HEK293 (cell line): ENCODE data around the gene GPRIN2.

ENCODE experiments used
- CTCF ChIP-seq: fragments of 450-650 bp; formaldehyde crosslinking; IDR thresholded peaks from 2 replicates; pipeline ENCODE4 v1.5.1; 2016; ENCODE audit warnings: missing biosample characterization, missing genetic modification characterization
- HOXC10 ChIP-seq: sonication (generic); formaldehyde crosslinking; IDR thresholded peaks from 2 replicates; pipeline ENCODE4 v1.8.1; 2023; ENCODE audit warnings: mild to moderate bottlenecking, missing genetic modification reagents
- REST ChIP-seq: fragments of 450-650 bp; formaldehyde crosslinking; IDR thresholded peaks from 2 replicates; pipeline ENCODE4 v1.5.1; 2016; ENCODE audit warnings: missing biosample characterization, missing genetic modification characterization
- ZBTB20 ChIP-seq: fragments of 450-650 bp; formaldehyde crosslinking; IDR thresholded peaks from 2 replicates; pipeline ENCODE4 v1.5.1; 2016; ENCODE audit warnings: missing biosample characterization, missing genetic modification characterization
- ZBTB7A ChIP-seq: fragments of 450-650 bp; formaldehyde crosslinking; IDR thresholded peaks from 2 replicates; pipeline ENCODE4 v1.5.1; 2016; ENCODE audit warnings: low read depth, missing biosample characterization, missing genetic modification characterization
- ZNF24 ChIP-seq: fragments of 450-650 bp; formaldehyde crosslinking; IDR thresholded peaks from 2 replicates; pipeline ENCODE4 v1.5.1; 2016; ENCODE audit warnings: missing biosample characterization, missing genetic modification characterization
- ZNF324 ChIP-seq: fragments of 450-650 bp; formaldehyde crosslinking; IDR thresholded peaks from 2 replicates; pipeline ENCODE4 v1.5.1; 2016; ENCODE audit warnings: missing biosample characterization, missing genetic modification characterization
- ZNF362 ChIP-seq: fragments of 450-650 bp; formaldehyde crosslinking; IDR thresholded peaks from 2 replicates; pipeline ENCODE4 v1.5.1; 2016; ENCODE audit warnings: missing biosample characterization, missing genetic modification characterization
- ZNF624 ChIP-seq: fragments of 450-650 bp; formaldehyde crosslinking; IDR thresholded peaks from 2 replicates; pipeline ENCODE4 v1.5.1; 2017; ENCODE audit warnings: missing biosample characterization, missing genetic modification characterization
- ZSCAN18 ChIP-seq: fragments of 450-650 bp; formaldehyde crosslinking; IDR thresholded peaks from 2 replicates; pipeline ENCODE4 v1.5.1; 2016; ENCODE audit warnings: missing biosample characterization, missing genetic modification characterization
- ZXDB ChIP-seq: fragments of 450-650 bp; formaldehyde crosslinking; IDR thresholded peaks from 2 replicates; pipeline ENCODE4 v1.5.1; 2016; ENCODE audit warnings: missing biosample characterization, missing genetic modification characterization

- TF ChIP-seq ZNF624 (tag by site-specific recombination) (no peak), CTCF (tag by site-specific recombination) (no peak), ZBTB7A (tag by site-specific recombination) (no peak), ZNF24 (tag by site-specific recombination) (no peak), ZSCAN18 (tag by site-specific recombination) (no peak), ZNF362 (no peak), HOXC10 (no peak), ZBTB20 (tag by site-specific recombination) (no peak), ZXDB (tag by site-specific recombination) (no peak), REST (tag by site-specific recombination) (no peak), ZNF324 (tag by site-specific recombination) (no peak)
These were observed 36.1 kb downstream of the GPRIN2 start for GRCh38 chr10:46520381-46520780.
